ENCODE results near the gene OARD1.

DNA sequence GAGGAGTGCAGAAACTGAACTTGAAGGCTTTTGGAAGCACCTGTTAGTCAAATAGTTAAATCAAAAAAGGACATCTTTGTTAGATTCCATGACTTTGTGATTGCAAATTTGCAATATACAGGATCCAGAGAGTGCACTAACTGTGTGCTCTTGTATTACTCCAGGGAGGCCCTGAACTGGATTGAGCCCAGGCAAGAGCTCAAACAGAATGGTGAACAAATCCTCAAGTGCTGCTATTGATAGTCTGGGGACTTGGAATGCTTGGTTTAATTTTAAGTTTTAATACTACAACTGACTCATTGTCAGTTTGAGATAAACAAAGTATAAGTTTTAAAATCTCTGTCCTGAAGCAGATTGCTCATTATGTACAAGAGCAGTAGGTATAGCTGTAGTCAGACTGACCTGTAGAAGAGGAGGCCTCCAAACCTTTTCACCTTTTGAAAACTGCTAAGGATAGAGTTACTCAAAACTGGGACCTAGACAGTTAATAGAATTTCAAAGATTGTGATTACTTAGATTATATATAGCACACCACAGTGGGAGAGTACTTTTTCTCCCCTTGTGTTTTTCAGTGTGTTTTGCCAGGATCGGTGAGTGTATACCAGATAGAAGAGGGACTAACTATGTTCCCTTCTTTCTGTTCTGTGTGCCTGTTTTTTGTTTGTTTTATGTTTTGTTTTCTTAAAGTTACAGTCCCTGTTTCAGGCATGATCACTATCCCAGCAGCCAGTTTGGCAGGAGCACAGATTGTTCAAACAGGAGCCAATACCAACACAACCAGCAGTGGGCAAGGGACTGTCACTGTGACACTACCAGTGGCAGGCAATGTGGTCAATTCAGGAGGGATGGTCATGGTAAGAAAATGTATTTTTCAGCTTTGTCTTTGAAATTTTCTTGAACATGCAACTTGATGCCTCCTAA is 18.9 kb upstream of the OARD1 start:
- TF ChIP-seq, protein P1, sequence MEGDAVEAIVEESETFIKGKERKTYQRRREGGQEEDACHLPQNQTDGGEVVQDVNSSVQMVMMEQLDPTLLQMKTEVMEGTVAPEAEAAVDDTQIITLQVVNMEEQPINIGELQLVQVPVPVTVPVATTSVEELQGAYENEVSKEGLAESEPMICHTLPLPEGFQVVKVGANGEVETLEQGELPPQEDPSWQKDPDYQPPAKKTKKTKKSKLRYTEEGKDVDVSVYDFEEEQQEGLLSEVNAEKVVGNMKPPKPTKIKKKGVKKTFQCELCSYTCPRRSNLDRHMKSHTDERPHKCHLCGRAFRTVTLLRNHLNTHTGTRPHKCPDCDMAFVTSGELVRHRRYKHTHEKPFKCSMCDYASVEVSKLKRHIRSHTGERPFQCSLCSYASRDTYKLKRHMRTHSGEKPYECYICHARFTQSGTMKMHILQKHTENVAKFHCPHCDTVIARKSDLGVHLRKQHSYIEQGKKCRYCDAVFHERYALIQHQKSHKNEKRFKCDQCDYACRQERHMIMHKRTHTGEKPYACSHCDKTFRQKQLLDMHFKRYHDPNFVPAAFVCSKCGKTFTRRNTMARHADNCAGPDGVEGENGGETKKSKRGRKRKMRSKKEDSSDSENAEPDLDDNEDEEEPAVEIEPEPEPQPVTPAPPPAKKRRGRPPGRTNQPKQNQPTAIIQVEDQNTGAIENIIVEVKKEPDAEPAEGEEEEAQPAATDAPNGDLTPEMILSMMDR (IDR thresholded peaks at IDR 0.05), result no peak
- TF ChIP-seq EP300 (IDR thresholded peaks at IDR 0.05) (no peak), POLR2A (IDR thresholded peaks at IDR 0.05) (no peak)
